Measurements from ENCODE around the gene ACD. TPM values are rescaled to one million over a fixed set of nuclear protein-coding genes. Genes with fewer than 3 reads are reported as not detected.
A peak's percentile ranks its signal among the peaks of the same experiment; 100 is the strongest.

The ACD gene
- total RNA-seq, 3 donors from 2014 or later, result 19.4 to 20.6 (median 19.8) TPM

DNA sequence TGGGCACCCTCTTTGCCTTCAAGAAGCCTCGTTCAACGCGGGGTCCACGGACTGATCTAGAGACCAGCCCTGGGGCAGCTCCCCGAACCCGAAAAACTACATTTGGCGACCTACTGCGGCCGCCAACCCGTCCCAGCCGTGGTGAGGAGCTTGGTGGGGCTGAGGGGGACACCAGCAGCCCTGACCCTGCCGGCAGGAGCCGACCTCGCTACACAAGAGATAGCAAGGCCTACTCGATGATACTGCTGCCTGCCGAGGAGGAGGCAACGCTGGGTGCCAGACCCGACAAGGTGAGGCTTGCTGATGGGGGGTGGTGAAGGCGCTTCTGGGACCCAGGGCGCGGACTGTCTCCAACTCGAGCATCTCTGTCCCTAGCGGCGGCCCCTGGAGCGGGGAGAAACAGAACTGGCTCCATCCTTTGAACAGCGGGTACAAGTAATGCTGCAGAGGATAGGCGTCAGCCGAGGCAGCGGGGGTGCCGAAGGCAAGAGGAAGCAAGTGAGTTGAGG lies 5.6 kb downstream of the ACD start:
- Histone ChIP-seq H3K9me3 (no peaks in the 10 kb centered on the region), H3K36me3 (no peaks in the 10 kb centered on the region), H3K4me1 (peaks cover 6 to 15% of the 10 kb centered on the region in 2 donors), H3K4me3 (no peak overlapping the region), H3K27ac (no peak overlapping the region), H3K27me3 (peaks cover 11 to 44% of the 10 kb centered on the region in 2 donors)
- TF ChIP-seq POLR2AphosphoS5 (IDR thresholded peaks at IDR 0.05) (no peak), POLR2A (IDR thresholded peaks at IDR 0.05) (no peak)
- DNase-seq (ENCODE audit: low spot score in 2 of 2), result no peak
- intact Hi-C loops (cut with DNase I; ENCODE audit: low total_unique reads), result no loop called here

- Histone ChIP-seq H3K27me3 (peaks cover 13 to 50% of the 10 kb centered on the region in 2 donors), H3K9me3 (no peaks in the 10 kb centered on the region), H3K27ac (no peak overlapping the region), H3K4me3 (peak overlapping the region in 2 of 3 donors; percentile 39 to 64), H3K4me1 (peaks cover under 1 to 11% of the 10 kb centered on the region in 2 donors), H3K36me3 (no peaks in the 10 kb centered on the region)
- no peak for DNase-seq (ENCODE audit: low spot score in 2 of 2)
- intact Hi-C loops (cut with DNase I; ENCODE audit: low total_unique reads), result no loop called here
- TF ChIP-seq, protein P1, sequence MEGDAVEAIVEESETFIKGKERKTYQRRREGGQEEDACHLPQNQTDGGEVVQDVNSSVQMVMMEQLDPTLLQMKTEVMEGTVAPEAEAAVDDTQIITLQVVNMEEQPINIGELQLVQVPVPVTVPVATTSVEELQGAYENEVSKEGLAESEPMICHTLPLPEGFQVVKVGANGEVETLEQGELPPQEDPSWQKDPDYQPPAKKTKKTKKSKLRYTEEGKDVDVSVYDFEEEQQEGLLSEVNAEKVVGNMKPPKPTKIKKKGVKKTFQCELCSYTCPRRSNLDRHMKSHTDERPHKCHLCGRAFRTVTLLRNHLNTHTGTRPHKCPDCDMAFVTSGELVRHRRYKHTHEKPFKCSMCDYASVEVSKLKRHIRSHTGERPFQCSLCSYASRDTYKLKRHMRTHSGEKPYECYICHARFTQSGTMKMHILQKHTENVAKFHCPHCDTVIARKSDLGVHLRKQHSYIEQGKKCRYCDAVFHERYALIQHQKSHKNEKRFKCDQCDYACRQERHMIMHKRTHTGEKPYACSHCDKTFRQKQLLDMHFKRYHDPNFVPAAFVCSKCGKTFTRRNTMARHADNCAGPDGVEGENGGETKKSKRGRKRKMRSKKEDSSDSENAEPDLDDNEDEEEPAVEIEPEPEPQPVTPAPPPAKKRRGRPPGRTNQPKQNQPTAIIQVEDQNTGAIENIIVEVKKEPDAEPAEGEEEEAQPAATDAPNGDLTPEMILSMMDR (IDR thresholded peaks at IDR 0.05), result no peak
- TF ChIP-seq POLR2AphosphoS5 (IDR thresholded peaks at IDR 0.05) (no peak), POLR2A (IDR thresholded peaks at IDR 0.05) (no peak)
Measured at GRCh38 chr16:67653789-67654402, 6.2 kb downstream of the ACD start.

GRCh38 chr16:67653128-67653788 lies 6.8 kb downstream of the ACD start:
- Histone ChIP-seq H3K9me3 (no peaks in the 10 kb centered on the region), H3K4me1 (peaks cover 0 to 11% of the 10 kb centered on the region in 2 donors), H3K4me3 (peak overlapping the region; percentile 12 to 64 (median 39)), H3K27me3 (peaks cover 19 to 56% of the 10 kb centered on the region in 2 donors), H3K36me3 (no peaks in the 10 kb centered on the region), H3K27ac (no peak overlapping the region)
- TF ChIP-seq, protein P1 (IDR thresholded peaks at IDR 0.05), result peak in 1 of 3 donors; percentile 26
- TF ChIP-seq POLR2AphosphoS5 (IDR thresholded peaks at IDR 0.05) (no peak), POLR2A (IDR thresholded peaks at IDR 0.05) (no peak)
- no peak for DNase-seq (ENCODE audit: low spot score in 2 of 2)
- intact Hi-C loops (cut with DNase I; ENCODE audit: low total_unique reads), result no loop called here

GRCh38 chr16:67652578-67653127 lies 7.4 kb downstream of the ACD start:
- peaks cover 0 to 11% of the 10 kb centered on the region in 2 donors for H3K4me1 ChIP-seq
- intact Hi-C loops (cut with DNase I; ENCODE audit: low total_unique reads), result no loop called here
- H3K9me3 ChIP-seq, result no peaks in the 10 kb centered on the region
- peaks cover 25 to 62% of the 10 kb centered on the region in 2 donors for H3K27me3 ChIP-seq
- DNase-seq (ENCODE audit: low spot score in 2 of 2), result no peak
- TF ChIP-seq POLR2A (IDR thresholded peaks at IDR 0.05) (no peak), POLR2AphosphoS5 (IDR thresholded peaks at IDR 0.05) (no peak)
- TF ChIP-seq, protein P1 (IDR thresholded peaks at IDR 0.05), result no peak
- peak overlapping the region; percentile 12 to 64 (median 39) for H3K4me3 ChIP-seq
- no peaks in the 10 kb centered on the region for H3K36me3 ChIP-seq
- H3K27ac ChIP-seq, result no peak overlapping the region

- DNase-seq (ENCODE audit: low spot score in 2 of 2), result no peak
- no peak overlapping the region for H3K4me3 ChIP-seq
- H3K36me3 ChIP-seq, result no peaks in the 10 kb centered on the region
- no peaks in the 10 kb centered on the region for H3K9me3 ChIP-seq
- TF ChIP-seq, protein P1 (IDR thresholded peaks at IDR 0.05), result no peak
- TF ChIP-seq POLR2AphosphoS5 (IDR thresholded peaks at IDR 0.05), result no peak
- no peak for TF ChIP-seq POLR2A (IDR thresholded peaks at IDR 0.05)
- H3K27me3 ChIP-seq, result peaks cover 28 to 70% of the 10 kb centered on the region in 2 donors
- H3K4me1 ChIP-seq, result peaks cover 0 to 11% of the 10 kb centered on the region in 2 donors
- H3K27ac ChIP-seq, result no peak overlapping the region
- intact Hi-C loops (cut with DNase I; ENCODE audit: low total_unique reads), result no loop called here
Measured at GRCh38 chr16:67651847-67652246, 8.2 kb downstream of the ACD start.

All from breast epithelium (tissue), 4 donors.